ENCODE measurements around the gene WWOX. TPM values are rescaled to one million over a fixed set of nuclear protein-coding genes. Genes with fewer than 3 reads are reported as not detected.

Gene WWOX
- total and polyA plus RNA-seq, 2 of the 4 experiments (the other 2 are of a cell fraction): 2.7 to 5.4 TPM

DNA sequence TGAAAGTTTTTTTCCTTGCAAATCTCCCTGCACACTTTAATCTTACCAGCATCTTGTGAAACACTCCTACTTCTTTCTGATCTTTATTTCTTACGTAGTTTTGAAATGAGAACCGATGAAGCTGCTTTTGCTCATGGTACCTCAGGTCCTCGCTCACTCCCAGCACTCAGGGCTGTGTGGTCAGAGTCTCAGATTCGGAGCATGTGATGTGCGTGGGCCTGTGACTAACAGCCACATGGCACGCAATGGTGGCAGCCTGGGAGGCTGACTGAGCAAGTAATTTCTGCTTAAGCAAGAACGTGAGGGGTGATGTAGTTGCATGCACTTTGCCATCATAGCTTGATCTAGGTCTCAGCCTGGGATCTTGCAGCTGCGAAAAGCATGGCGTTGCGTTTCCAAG lies 876.8 kb downstream of the WWOX start:
- no peak overlapping the region for H2BK5ac ChIP-seq (ENCODE audit: low read depth, low read length, poor library complexity, severe bottlenecking)
- H3K23ac ChIP-seq (ENCODE audit: low read depth, low read length): no peak overlapping the region
- TF ChIP-seq POLR2A (IDR thresholded peaks at IDR 0.05; ENCODE audit: low read depth, low read length) (no peak), CHD1 (IDR thresholded peaks at IDR 0.05; ENCODE audit: low read depth, low read length) (no peak), RAD21 (IDR thresholded peaks at IDR 0.05; ENCODE audit: low read length) (no peak), CEBPB (IDR thresholded peaks at IDR 0.05; ENCODE audit: low read depth, low read length) (no peak), NFE2L2 (IDR thresholded peaks at IDR 0.05; ENCODE audit: low read depth, low read length) (no peak), BHLHE40 (IDR thresholded peaks at IDR 0.05; ENCODE audit: low read depth, low read length) (no peak), RFX5 (IDR thresholded peaks at IDR 0.05; ENCODE audit: low read depth, low read length) (no peak), RCOR1 (IDR thresholded peaks at IDR 0.05; ENCODE audit: insufficient replicate concordance, low read length) (no peak), MAFK (IDR thresholded peaks at IDR 0.05; ENCODE audit: low read depth, low read length) (no peak), MAZ (IDR thresholded peaks at IDR 0.05; ENCODE audit: borderline replicate concordance, low read depth, low read length) (no peak)
- TF ChIP-seq, protein P1, sequence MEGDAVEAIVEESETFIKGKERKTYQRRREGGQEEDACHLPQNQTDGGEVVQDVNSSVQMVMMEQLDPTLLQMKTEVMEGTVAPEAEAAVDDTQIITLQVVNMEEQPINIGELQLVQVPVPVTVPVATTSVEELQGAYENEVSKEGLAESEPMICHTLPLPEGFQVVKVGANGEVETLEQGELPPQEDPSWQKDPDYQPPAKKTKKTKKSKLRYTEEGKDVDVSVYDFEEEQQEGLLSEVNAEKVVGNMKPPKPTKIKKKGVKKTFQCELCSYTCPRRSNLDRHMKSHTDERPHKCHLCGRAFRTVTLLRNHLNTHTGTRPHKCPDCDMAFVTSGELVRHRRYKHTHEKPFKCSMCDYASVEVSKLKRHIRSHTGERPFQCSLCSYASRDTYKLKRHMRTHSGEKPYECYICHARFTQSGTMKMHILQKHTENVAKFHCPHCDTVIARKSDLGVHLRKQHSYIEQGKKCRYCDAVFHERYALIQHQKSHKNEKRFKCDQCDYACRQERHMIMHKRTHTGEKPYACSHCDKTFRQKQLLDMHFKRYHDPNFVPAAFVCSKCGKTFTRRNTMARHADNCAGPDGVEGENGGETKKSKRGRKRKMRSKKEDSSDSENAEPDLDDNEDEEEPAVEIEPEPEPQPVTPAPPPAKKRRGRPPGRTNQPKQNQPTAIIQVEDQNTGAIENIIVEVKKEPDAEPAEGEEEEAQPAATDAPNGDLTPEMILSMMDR (conservative IDR thresholded peaks at IDR 0.05; ENCODE audit: low read depth, low read length): no peak
- TF ChIP-seq, protein P2, sequence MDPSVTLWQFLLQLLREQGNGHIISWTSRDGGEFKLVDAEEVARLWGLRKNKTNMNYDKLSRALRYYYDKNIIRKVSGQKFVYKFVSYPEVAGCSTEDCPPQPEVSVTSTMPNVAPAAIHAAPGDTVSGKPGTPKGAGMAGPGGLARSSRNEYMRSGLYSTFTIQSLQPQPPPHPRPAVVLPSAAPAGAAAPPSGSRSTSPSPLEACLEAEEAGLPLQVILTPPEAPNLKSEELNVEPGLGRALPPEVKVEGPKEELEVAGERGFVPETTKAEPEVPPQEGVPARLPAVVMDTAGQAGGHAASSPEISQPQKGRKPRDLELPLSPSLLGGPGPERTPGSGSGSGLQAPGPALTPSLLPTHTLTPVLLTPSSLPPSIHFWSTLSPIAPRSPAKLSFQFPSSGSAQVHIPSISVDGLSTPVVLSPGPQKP (IDR thresholded peaks at IDR 0.05; ENCODE audit: borderline replicate concordance, low read depth, low read length): no peak
- TF ChIP-seq, protein P3, sequence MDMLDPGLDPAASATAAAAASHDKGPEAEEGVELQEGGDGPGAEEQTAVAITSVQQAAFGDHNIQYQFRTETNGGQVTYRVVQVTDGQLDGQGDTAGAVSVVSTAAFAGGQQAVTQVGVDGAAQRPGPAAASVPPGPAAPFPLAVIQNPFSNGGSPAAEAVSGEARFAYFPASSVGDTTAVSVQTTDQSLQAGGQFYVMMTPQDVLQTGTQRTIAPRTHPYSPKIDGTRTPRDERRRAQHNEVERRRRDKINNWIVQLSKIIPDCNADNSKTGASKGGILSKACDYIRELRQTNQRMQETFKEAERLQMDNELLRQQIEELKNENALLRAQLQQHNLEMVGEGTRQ (IDR thresholded peaks at IDR 0.05; ENCODE audit: low read depth, low read length): no peak
- H3K4me1 ChIP-seq (ENCODE audit: control insufficient read depth, insufficient read depth, low read length): no peaks in the 10 kb centered on the region
- BruUV-seq (replicated peaks): no TSS peak
- no peak overlapping the region for H3K4ac ChIP-seq (ENCODE audit: low read depth, low read length)
- no peaks in the 10 kb centered on the region for H3K79me1 ChIP-seq (ENCODE audit: low read depth in 1 of 2, low read length in 2 of 2)
- no peak overlapping the region for H2BK20ac ChIP-seq (ENCODE audit: low read depth, low read length)
- WGBS, 2 experiments (ENCODE audit: extremely low coverage in 2 of 2, insufficient read length in 1 of 2): 80% methylated on average over 2 of the region's 10 CpGs; no CpG with 5 or more reads in 1 of the 2 experiments
- peaks cover 27% of the 10 kb centered on the region for H3K9me3 ChIP-seq (ENCODE audit: control insufficient read depth, insufficient read depth, low read length)
- H3K18ac ChIP-seq (ENCODE audit: low read depth, low read length): no peak overlapping the region
- H3K9me1 ChIP-seq (ENCODE audit: insufficient read depth, low read length): no peaks in the 10 kb centered on the region
- in situ Hi-C loops (cut with MboI; ENCODE audit: low sequenced_read_pairs): no loop called here
- POLR2A ChIA-PET (ENCODE audit: unreplicated experiment): no interaction called here
- H3K36me3 ChIP-seq (ENCODE audit: control insufficient read depth, insufficient read depth, low read length): no peaks in the 10 kb centered on the region
- no peak overlapping the region for H3K56ac ChIP-seq (ENCODE audit: extremely low read depth, insufficient read depth, low read length)
- no peaks in the 10 kb centered on the region for H4K20me1 ChIP-seq (ENCODE audit: insufficient read depth, low read length)
- H2AK9ac ChIP-seq (replicated peaks; ENCODE audit: low read depth, low read length, poor library complexity): no peak overlapping the region
- H3K27ac ChIP-seq (ENCODE audit: insufficient read depth, low read length): no peak overlapping the region
- H4K8ac ChIP-seq (ENCODE audit: low read depth in 2 of 2, low read length in 2 of 2): no peak overlapping the region
- no peak overlapping the region for H3K4me2 ChIP-seq (ENCODE audit: low read depth, low read length)
- no peak overlapping the region for H3K9ac ChIP-seq (ENCODE audit: low read depth, low read length)
- intact Hi-C loops (cut with micrococcal nuclease): no loop called here
- CTCF ChIA-PET: no interaction called here
- H4K5ac ChIP-seq (ENCODE audit: low read depth, low read length): no peak overlapping the region
- dilution Hi-C loops (cut with HindIII; ENCODE audit: low sequenced_read_pairs, unreplicated experiment): no loop called here
- ATAC-seq (ENCODE audit: low read depth): no peak
- no peak overlapping the region for H2AK5ac ChIP-seq (ENCODE audit: low read depth, low read length)
- no peak overlapping the region for H3K4me3 ChIP-seq (ENCODE audit: insufficient read depth, low read depth, low read length)
- H2BK120ac ChIP-seq (ENCODE audit: low read depth, low read length): no peak overlapping the region
- no peak overlapping the region for H2BK15ac ChIP-seq (ENCODE audit: low read depth, low read length)
- no peak overlapping the region for H3K14ac ChIP-seq (replicated peaks; ENCODE audit: low read depth, low read length)
- no peaks in the 10 kb centered on the region for H3K27me3 ChIP-seq (ENCODE audit: control insufficient read depth, insufficient read depth, low read length)
- H4K91ac ChIP-seq (ENCODE audit: insufficient read depth, low read depth, low read length): no peak overlapping the region
- no peak for DNase-seq
- H2AFZ ChIP-seq (replicated peaks; ENCODE audit: low read length, poor library complexity): no peak overlapping the region
